Measurements from ENCODE around the gene IMPDH2. TPM values are rescaled to one million over a fixed set of nuclear protein-coding genes. Genes with fewer than 3 reads are reported as not detected.

IMPDH2 gene
- total RNA-seq, 4 donors from 2014 or later = 108 to 156 (median 128) TPM

GRCh38 chr3:48993834-48994233 is 35.4 kb downstream of the IMPDH2 start:
- H3K4me3 ChIP-seq = no peak overlapping the region

GRCh38 chr3:48991851-48992545 is 37.2 kb downstream of the IMPDH2 start:
- Histone ChIP-seq H3K27ac (peak overlapping the region in 3 of 4 donors; percentile 90 to 98 (median 97)), H3K4me3 (peak overlapping the region in 1 of 4 donors; percentile 91), H3K9me3 (no peaks in the 10 kb centered on the region), H3K36me3 (peaks cover 0 to 28% (median 5%) of the 10 kb centered on the region in 3 donors), H3K4me1 (peaks cover 4 to 38% (median 18%) of the 10 kb centered on the region in 4 donors), H3K27me3 (no peaks in the 10 kb centered on the region)
- no peak for DNase-seq (ENCODE audit: low spot score in 2 of 2)
- TF ChIP-seq POLR2A (IDR thresholded peaks at IDR 0.05) (no peak), CTCF (IDR thresholded peaks at IDR 0.05) (no peak), EP300 (IDR thresholded peaks at IDR 0.05) (no peak)
- 71 to 85% methylated on average over 5 of the region's 5 CpGs for WGBS, 2 donors

More at GRCh38 chr3:48993834-48994233, 35.4 kb downstream of the IMPDH2 start:
- H3K4me1 ChIP-seq = peaks cover 4 to 33% (median 15%) of the 10 kb centered on the region in 4 donors
- no peaks in the 10 kb centered on the region for H3K9me3 ChIP-seq
- TF ChIP-seq POLR2A (IDR thresholded peaks at IDR 0.05) (no peak), CTCF (IDR thresholded peaks at IDR 0.05) (no peak), EP300 (IDR thresholded peaks at IDR 0.05) (no peak)
- no peaks in the 10 kb centered on the region for H3K27me3 ChIP-seq
- no peak overlapping the region for H3K27ac ChIP-seq
- H3K36me3 ChIP-seq = peaks cover 0 to 44% (median 5%) of the 10 kb centered on the region in 3 donors
- DNase-seq (ENCODE audit: low spot score in 2 of 2) = no peak

- DNase-seq (ENCODE audit: low spot score in 2 of 2) = no peak
Measured at GRCh38 chr3:48990636-48991469, 38.3 kb downstream of the IMPDH2 start.

GRCh38 chr3:48989796-48990635 is 39.2 kb downstream of the IMPDH2 start, which contains the start of gene P4HTM:
TSS of gene P4HTM (plus strand) at chr3:48990241. CDS start at chr3:48990257, 16 bp downstream.
- no peaks in the 10 kb centered on the region for H3K9me3 ChIP-seq
- 0% methylated on average over 17 to 18 of the region's 91 CpGs for WGBS, 2 donors
- H3K27ac ChIP-seq = peak within 1 kb of the TSS; percentile 86 to 98 (median 94)
- H3K4me3 ChIP-seq = peak within 1 kb of the TSS; percentile 89 to 96 (median 92)
- no peaks in the 10 kb centered on the region for H3K27me3 ChIP-seq
- TF ChIP-seq POLR2A (IDR thresholded peaks at IDR 0.05) (peak in 1 of 2 donors; percentile 56), CTCF (IDR thresholded peaks at IDR 0.05) (peak; percentile 20 to 71 (median 53)), EP300 (IDR thresholded peaks at IDR 0.05) (peak; percentile 26 to 96)
- peaks cover 0 to 29% (median 0%) of the 10 kb centered on the region in 3 donors for H3K36me3 ChIP-seq
- peak; percentile 76 to 81 for DNase-seq (ENCODE audit: low spot score in 2 of 2)
- peaks cover 4 to 38% (median 18%) of the 10 kb centered on the region in 4 donors for H3K4me1 ChIP-seq

More at GRCh38 chr3:48990636-48991469, 38.3 kb downstream of the IMPDH2 start:
- Histone ChIP-seq H3K4me1 (peaks cover 4 to 38% (median 18%) of the 10 kb centered on the region in 4 donors), H3K9me3 (no peaks in the 10 kb centered on the region), H3K36me3 (peaks cover 0 to 29% (median 0%) of the 10 kb centered on the region in 3 donors), H3K27me3 (no peaks in the 10 kb centered on the region), H3K27ac (peak overlapping the region; percentile 86 to 98 (median 94)), H3K4me3 (peak overlapping the region; percentile 89 to 96 (median 92))
- no peak for TF ChIP-seq POLR2A (IDR thresholded peaks at IDR 0.05)
- WGBS, 2 donors = 10 to 11% methylated on average over 20 to 24 of the region's 40 CpGs
